Right ventricle myocardium inferior (tissue), 1 donor: Measurements from ENCODE around the gene GUCD1. TPM values are rescaled to one million over a fixed set of nuclear protein-coding genes. Genes with fewer than 3 reads are reported as not detected.
A peak's percentile ranks its signal among the peaks of the same experiment; 100 is the strongest.
"Not testable (repeated sequence)": the region's sequence is repeated elsewhere in the genome, so short reads cannot be mapped to it uniquely, and the experiment has no call there.

ENCODE experiments used
- ATAC-seq: fragments of 200-7000 bp; cut with Tn5 transposase; one replicate; pipeline ENCODE4 v1.9.1; 2020; ENCODE audit warnings: mild to moderate bottlenecking, moderate library complexity
- DNase-seq: peaks from one replicate; pipeline ENCODE4 v3.0.0; 2021; ENCODE audit errors: missing footprints
- intact Hi-C: fragments of 100-400 bp; cut with DNase I; formaldehyde crosslinking; loops from one replicate; pipeline ENCODE4 v1.11.0; 2022
- total RNA-seq: library from RNA; stranded (reverse); fragmentation: NEBNext Ultra II Directional; extraction: Animal tissue kit (Norgen Biotek cat#: 25700); gene quantifications from one replicate; pipeline ENCODE4 v1.2.1, GENCODE V29; 2021
- donor health status: DM: no; HTN: yes; CAD: no; lungs with severe emphysema.

The GUCD1 gene
- total RNA-seq, 1 donor from 2014 or later = 266 TPM

GRCh38 chr22:24543185-24543601, 11.7 kb downstream of the GUCD1 start:
- intact Hi-C loops = no loop called here
- DNase-seq (no peak), ATAC-seq (peak; percentile 2)

GRCh38 chr22:24542641-24543040, 12.3 kb downstream of the GUCD1 start:
- intact Hi-C loops = no loop called here
- ATAC-seq = peak; percentile 69
- DNase-seq = peak; percentile 70

- intact Hi-C loops = no loop called here
- no peak for DNase-seq
- ATAC-seq = no peak
Measured at GRCh38 chr22:24541681-24542515, 13.0 kb downstream of the GUCD1 start.

GRCh38 chr22:24540470-24540869, 14.5 kb downstream of the GUCD1 start:
- intact Hi-C loops = no loop called here
- no peak for ATAC-seq
- DNase-seq = no peak

- DNase-seq (no peak), ATAC-seq (no peak)
- intact Hi-C loops = no loop called here
Measured at GRCh38 chr22:24536089-24536488, 18.8 kb downstream of the GUCD1 start.

- DNase-seq = no peak
- intact Hi-C loops = no loop called here
Measured at GRCh38 chr22:24535348-24535747, 19.6 kb downstream of the GUCD1 start.

GRCh38 chr22:24532075-24532474, 22.9 kb downstream of the GUCD1 start:
- intact Hi-C loops = no loop called here
- DNase-seq = no peak

More at GRCh38 chr22:24535348-24535747, 19.6 kb downstream of the GUCD1 start:
- ATAC-seq = no peak

GRCh38 chr22:24530968-24531367, 24.0 kb downstream of the GUCD1 start:
- intact Hi-C loops, DNase-seq, ATAC-seq: not testable (repeated sequence)

More at GRCh38 chr22:24532075-24532474, 22.9 kb downstream of the GUCD1 start:
- no peak for ATAC-seq

GRCh38 chr22:24529898-24530297, 25.0 kb downstream of the GUCD1 start:
- ATAC-seq = no peak
- intact Hi-C loops = loop anchor here (5.0 kb wide), 2 partner anchors 198 to 343 kb away; no protein-coding TSS in a partner anchor

GRCh38 chr22:24526191-24526590, 28.7 kb downstream of the GUCD1 start:
- DNase-seq (no peak), ATAC-seq (no peak)
- intact Hi-C loops = loop anchor here (5.0 kb wide), 2 partner anchors 194 to 339 kb away; no protein-coding TSS in a partner anchor

More at GRCh38 chr22:24529898-24530297, 25.0 kb downstream of the GUCD1 start:
- no peak for DNase-seq

- intact Hi-C loops = loop anchor here (5.0 kb wide), 2 partner anchors 193 to 338 kb away; no protein-coding TSS in a partner anchor
- ATAC-seq (peak; percentile 82), DNase-seq (peak; percentile 82)
Measured at GRCh38 chr22:24525416-24526037, 29.4 kb downstream of the GUCD1 start.

- ATAC-seq (no peak), DNase-seq (no peak)
- intact Hi-C loops = no loop called here
Measured at GRCh38 chr22:24523873-24524272, 31.1 kb downstream of the GUCD1 start.

- DNase-seq (no peak), ATAC-seq (peak; percentile 41)
- intact Hi-C loops = no loop called here
Measured at GRCh38 chr22:24521791-24522245, 33.1 kb downstream of the GUCD1 start.

GRCh38 chr22:24519496-24519895, 35.4 kb downstream of the GUCD1 start:
- intact Hi-C loops = no loop called here
- no peak for DNase-seq
- ATAC-seq = no peak

- DNase-seq (no peak), ATAC-seq (peak; percentile 20)
- intact Hi-C loops = no loop called here
Measured at GRCh38 chr22:24518771-24519485, 36.0 kb downstream of the GUCD1 start.

- DNase-seq = no peak
- no peak for ATAC-seq
- intact Hi-C loops = no loop called here
Measured at GRCh38 chr22:24518228-24518627, 36.7 kb downstream of the GUCD1 start.

- ATAC-seq (no peak), DNase-seq (no peak)
- intact Hi-C loops = no loop called here
Measured at GRCh38 chr22:24517446-24517845, 37.5 kb downstream of the GUCD1 start.

- no peak for ATAC-seq
- intact Hi-C loops = no loop called here
- no peak for DNase-seq
Measured at GRCh38 chr22:24516301-24516737, 38.6 kb downstream of the GUCD1 start.

GRCh38 chr22:24515027-24515338, 40.0 kb downstream of the GUCD1 start:
- intact Hi-C loops = no loop called here
- DNase-seq = no peak
- no peak for ATAC-seq
